SH-SY5Y (cell line): ENCODE data around the gene RBM23.

Experiments used
- GATA2 ChIP-seq: IDR thresholded peaks from 2 replicates; pipeline ENCODE4 v1.6.1; 2011; ENCODE audit warnings: mild to moderate bottlenecking, low read depth, low read length
- GATA3 ChIP-seq: IDR thresholded peaks from 2 replicates; pipeline ENCODE4 v1.6.1; 2011; ENCODE audit warnings: low read depth, mild to moderate bottlenecking, low read length, moderate library complexity

The RBM23 gene

GRCh38 chr14:22847661-22848341 lies 71.1 kb downstream of the RBM23 start:
- TF ChIP-seq GATA2: no peak
- TF ChIP-seq GATA3: no peak

DNA sequence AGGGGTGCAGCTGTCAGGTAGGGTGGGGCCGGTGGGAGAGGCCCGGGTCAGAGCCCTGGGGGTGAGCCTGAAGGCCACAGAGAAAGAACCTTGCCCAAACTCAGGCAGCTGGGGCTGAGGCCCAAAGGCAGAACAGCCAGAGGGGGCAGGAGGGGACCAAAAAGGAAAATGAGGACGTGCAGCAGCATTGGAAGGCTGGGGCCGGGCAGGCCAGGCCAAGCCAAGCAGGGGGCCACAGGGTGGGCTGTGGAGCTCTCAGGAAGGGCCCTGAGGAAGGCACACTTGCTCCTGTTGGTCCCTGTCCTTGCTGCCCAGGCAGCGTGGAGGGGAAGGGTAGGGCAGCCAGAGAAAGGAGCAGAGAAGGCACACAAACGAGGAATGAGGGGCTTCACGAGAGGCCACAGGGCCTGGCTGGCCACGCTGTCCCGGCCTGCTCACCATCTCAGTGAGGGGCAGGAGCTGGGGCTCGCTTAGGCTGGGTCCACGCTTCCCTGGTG lies 72.1 kb downstream of the RBM23 start:
- TF ChIP-seq GATA3 (no peak), GATA2 (no peak)

GRCh38 chr14:22845821-22846625 lies 72.9 kb downstream of the RBM23 start:
- TF ChIP-seq GATA3 (no peak), GATA2 (no peak)

DNA sequence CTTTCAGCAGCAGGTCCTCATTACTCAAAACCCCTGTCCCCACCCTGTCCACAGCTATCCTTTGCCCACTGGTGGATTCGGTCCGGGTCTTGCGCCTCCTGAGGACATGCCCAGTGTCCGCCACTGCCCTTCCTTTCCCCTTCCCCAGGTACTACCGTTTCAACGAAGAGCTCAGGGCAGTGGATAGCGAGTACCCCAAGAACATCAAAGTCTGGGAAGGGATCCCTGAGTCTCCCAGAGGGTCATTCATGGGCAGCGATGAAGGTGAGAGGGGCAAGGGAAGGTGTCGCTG lies 73.9 kb downstream of the RBM23 start:
- TF ChIP-seq GATA3: no peak
- no peak for TF ChIP-seq GATA2

GRCh38 chr14:22844221-22845102 lies 74.5 kb downstream of the RBM23 start:
- TF ChIP-seq GATA3 (no peak), GATA2 (no peak)
